SU-DHL-6 (cell line): ENCODE data around the gene CD1C.
A peak's percentile ranks its signal among the peaks of the same experiment; 100 is the strongest.

Source experiments
- H2AFZ ChIP-seq: fragments of 200-600 bp; sonication (generic); 2 replicates; pipeline ENCODE4 v1.6.1; 2014; ENCODE audit warnings: low read depth, mild to moderate bottlenecking, moderate library complexity, mixed read lengths, antibody characterized with exemption, low read length; ENCODE audit not compliant: severe bottlenecking
- H3F3A ChIP-seq: fragments of 200-600 bp; shearing (Covaris generic); 2 replicates; pipeline ENCODE4 v1.6.0; 2016; ENCODE audit warnings: antibody characterized with exemption, mild to moderate bottlenecking; ENCODE audit not compliant: insufficient read depth
- H3K27ac ChIP-seq: fragments of 200-600 bp; sonication (generic); 2 replicates; pipeline ENCODE4 v1.5.1; 2016; ENCODE audit warnings: low read depth, mild to moderate bottlenecking, low read length, moderate library complexity, mixed read lengths
- H3K27me3 ChIP-seq: fragments of 200-600 bp; sonication (generic), shearing (Covaris generic); 2 replicates; pipeline ENCODE4 v1.6.0; 2014; ENCODE audit warnings: mild to moderate bottlenecking, low read length
- H3K36me3 ChIP-seq: fragments of 200-600 bp; sonication (generic); 2 replicates; pipeline ENCODE4 v1.6.1; 2014; ENCODE audit warnings: mild to moderate bottlenecking, low read length, mixed read lengths
- H3K4me2 ChIP-seq: fragments of 300-600, 200-600 bp; shearing (Covaris generic), sonication (generic); 2 replicates; pipeline ENCODE4 v1.6.0; 2014; ENCODE audit warnings: low read length, low read depth, mild to moderate bottlenecking; ENCODE audit not compliant: poor library complexity, severe bottlenecking
- H3K4me3 ChIP-seq: fragments of 200-600 bp; sonication (generic); 2 replicates; pipeline ENCODE4 v1.5.1; 2014; ENCODE audit warnings: antibody characterized with exemption, low read length, mild to moderate bottlenecking, mixed read lengths; ENCODE audit not compliant: insufficient read depth, poor library complexity, severe bottlenecking
- H3K79me2 ChIP-seq: fragments of 200-600 bp; sonication (generic); 2 replicates; pipeline ENCODE4 v1.6.1; 2014; ENCODE audit warnings: mild to moderate bottlenecking, low read length, moderate library complexity; ENCODE audit not compliant: insufficient read depth
- H3K9ac ChIP-seq: fragments of 200-600 bp; sonication (generic); 2 replicates; pipeline ENCODE4 v1.7.0; 2014; ENCODE audit warnings: mild to moderate bottlenecking, low read length
- H3K9me2 ChIP-seq: fragments of 200-600 bp; sonication (generic); replicated peaks from 2 replicates; pipeline ENCODE4 v1.6.1; 2014; ENCODE audit warnings: low read length; ENCODE audit not compliant: insufficient read depth
- H3K9me3 ChIP-seq: fragments of 200-600 bp; sonication (generic); 2 replicates; pipeline ENCODE4 v1.6.1; 2014; ENCODE audit warnings: low read length, mixed read lengths; ENCODE audit not compliant: insufficient read depth
- H4K20me1 ChIP-seq: fragments of 200-600 bp; sonication (generic); 2 replicates; pipeline ENCODE4 v1.6.1; 2014; ENCODE audit warnings: low read depth, mild to moderate bottlenecking, antibody characterized with exemption, low read length, moderate library complexity, mixed read lengths
- EZH2phosphoT487 ChIP-seq: fragments of 200-600 bp; sonication (generic), shearing (Covaris generic); conservative IDR thresholded peaks from 2 replicates; pipeline ENCODE4 v1.6.1; 2018; ENCODE audit warnings: mild to moderate bottlenecking, antibody characterized with exemption, low read length, moderate library complexity, mixed read lengths
- TF ChIP-seq, protein P1 (sequence below): fragments of 200-600 bp; sonication (generic); IDR thresholded peaks from one replicate; pipeline ENCODE4 v1.5.1; 2017; ENCODE audit warnings: antibody characterized with exemption, mild to moderate bottlenecking, low read length, moderate library complexity; ENCODE audit not compliant: insufficient read depth, poor library complexity, severe bottlenecking

The CD1C gene

DNA sequence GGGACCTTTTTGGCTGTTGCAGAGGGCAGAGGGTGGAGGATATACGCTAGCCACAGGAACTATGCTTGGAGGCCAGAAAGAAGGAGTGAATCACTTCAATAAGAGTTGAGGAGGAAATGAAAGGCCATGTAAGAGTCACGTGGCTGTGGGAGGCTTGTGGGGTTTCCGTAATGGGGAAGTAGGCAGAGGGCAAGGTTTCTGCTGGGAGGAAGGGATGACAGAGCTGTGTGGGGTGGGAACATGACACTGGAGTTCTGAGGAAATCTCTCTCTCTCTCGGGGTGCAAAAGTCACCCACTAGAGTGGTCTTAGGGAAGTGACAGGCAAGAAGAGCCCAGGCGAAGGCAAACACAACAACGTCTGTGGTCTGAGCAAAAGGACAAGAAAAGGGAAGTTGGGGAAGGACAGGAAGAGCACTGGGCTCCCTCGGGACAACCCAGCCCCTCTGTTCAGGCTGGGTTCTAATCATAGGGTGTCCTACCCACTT, 3.9 kb upstream of the CD1C start:
- H3K79me2 ChIP-seq = no peaks in the 10 kb centered on the region
- H3K36me3 ChIP-seq = no peaks in the 10 kb centered on the region
- H3F3A ChIP-seq = peaks cover 16% of the 10 kb centered on the region; the same call in 1 of the 2 replicates
- H3K4me3 ChIP-seq = peak overlapping the region; percentile 40
- H3K9ac ChIP-seq = peak overlapping the region; percentile 33
- TF ChIP-seq, protein P1, sequence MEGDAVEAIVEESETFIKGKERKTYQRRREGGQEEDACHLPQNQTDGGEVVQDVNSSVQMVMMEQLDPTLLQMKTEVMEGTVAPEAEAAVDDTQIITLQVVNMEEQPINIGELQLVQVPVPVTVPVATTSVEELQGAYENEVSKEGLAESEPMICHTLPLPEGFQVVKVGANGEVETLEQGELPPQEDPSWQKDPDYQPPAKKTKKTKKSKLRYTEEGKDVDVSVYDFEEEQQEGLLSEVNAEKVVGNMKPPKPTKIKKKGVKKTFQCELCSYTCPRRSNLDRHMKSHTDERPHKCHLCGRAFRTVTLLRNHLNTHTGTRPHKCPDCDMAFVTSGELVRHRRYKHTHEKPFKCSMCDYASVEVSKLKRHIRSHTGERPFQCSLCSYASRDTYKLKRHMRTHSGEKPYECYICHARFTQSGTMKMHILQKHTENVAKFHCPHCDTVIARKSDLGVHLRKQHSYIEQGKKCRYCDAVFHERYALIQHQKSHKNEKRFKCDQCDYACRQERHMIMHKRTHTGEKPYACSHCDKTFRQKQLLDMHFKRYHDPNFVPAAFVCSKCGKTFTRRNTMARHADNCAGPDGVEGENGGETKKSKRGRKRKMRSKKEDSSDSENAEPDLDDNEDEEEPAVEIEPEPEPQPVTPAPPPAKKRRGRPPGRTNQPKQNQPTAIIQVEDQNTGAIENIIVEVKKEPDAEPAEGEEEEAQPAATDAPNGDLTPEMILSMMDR = no peak
- TF ChIP-seq EZH2phosphoT487 = no peak
- no peaks in the 10 kb centered on the region for H3K27me3 ChIP-seq
- peak overlapping the region; percentile 75 for H3K27ac ChIP-seq
- peak overlapping the region; percentile 68 for H3K4me2 ChIP-seq
- H2AFZ ChIP-seq = peak overlapping the region; percentile 85
- no peaks in the 10 kb centered on the region for H3K9me2 ChIP-seq
- no peaks in the 10 kb centered on the region for H3K9me3 ChIP-seq
- no peaks in the 10 kb centered on the region for H4K20me1 ChIP-seq

DNA sequence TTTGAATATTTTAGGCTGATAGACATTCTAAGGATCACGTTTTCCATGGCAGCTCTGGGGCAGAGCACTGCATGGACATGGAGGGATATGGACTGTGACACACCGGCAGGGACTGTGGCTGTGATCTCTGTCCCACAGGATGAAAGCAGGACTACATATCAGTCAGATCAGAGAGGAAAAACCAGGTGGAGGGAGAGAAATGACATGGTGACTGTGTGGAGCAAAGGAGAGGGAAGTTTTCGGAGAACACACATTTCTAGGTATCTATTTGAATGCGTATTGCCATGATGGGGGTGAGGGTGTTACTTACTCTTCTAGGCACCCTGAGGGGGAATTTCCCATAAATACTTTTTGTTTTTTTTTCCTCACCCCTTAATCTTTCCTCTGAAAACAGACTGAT, 3.2 kb upstream of the CD1C start:
- no peaks in the 10 kb centered on the region for H3K27me3 ChIP-seq
- H3F3A ChIP-seq = peaks cover 16% of the 10 kb centered on the region; the same call in 1 of the 2 replicates
- no peaks in the 10 kb centered on the region for H3K9me2 ChIP-seq
- H3K27ac ChIP-seq = peak overlapping the region; percentile 75
- H3K4me2 ChIP-seq = peak overlapping the region; percentile 68
- peak overlapping the region; percentile 85 for H2AFZ ChIP-seq
- H3K4me3 ChIP-seq = peak overlapping the region; percentile 40
- H3K9ac ChIP-seq = peak overlapping the region; percentile 33; the same call in 1 of the 2 replicates
- H4K20me1 ChIP-seq = no peaks in the 10 kb centered on the region
- TF ChIP-seq, protein P1 = no peak
- TF ChIP-seq EZH2phosphoT487 = no peak
- H3K36me3 ChIP-seq = no peaks in the 10 kb centered on the region
- H3K9me3 ChIP-seq = no peaks in the 10 kb centered on the region
- no peaks in the 10 kb centered on the region for H3K79me2 ChIP-seq

DNA sequence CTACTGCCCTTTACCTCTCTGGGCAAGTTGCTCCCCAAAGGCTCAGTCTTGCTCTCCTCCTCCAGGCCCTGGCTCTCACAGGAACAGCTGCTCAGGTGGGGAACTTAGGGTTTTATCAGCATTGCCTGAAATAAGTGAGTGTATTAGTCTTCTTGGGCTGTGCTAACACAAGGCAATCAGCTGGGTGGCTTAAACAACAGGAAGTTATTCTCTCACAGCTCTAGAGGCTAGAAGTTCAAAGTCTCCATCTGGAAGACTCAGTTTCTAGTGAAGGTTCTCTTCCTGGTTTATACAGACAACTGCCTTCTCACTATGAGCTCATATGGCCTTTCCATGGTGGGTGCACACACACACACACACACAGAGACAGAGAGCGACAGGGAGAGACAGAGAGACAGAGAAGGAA, 2.8 kb upstream of the CD1C start:
- Histone ChIP-seq H3K27me3 (no peaks in the 10 kb centered on the region), H3K27ac (peak overlapping the region; percentile 75), H2AFZ (peak overlapping the region; percentile 85), H4K20me1 (no peaks in the 10 kb centered on the region), H3K9ac (0 out of 2 replicates have a peak overlapping the region, but pooled peaks have one; percentile 33), H3K36me3 (no peaks in the 10 kb centered on the region), H3K9me2 (no peaks in the 10 kb centered on the region), H3K9me3 (no peaks in the 10 kb centered on the region), H3K79me2 (no peaks in the 10 kb centered on the region), H3K4me2 (peak overlapping the region; percentile 68), H3F3A (peaks cover 16% of the 10 kb centered on the region; the same call in 1 of the 2 replicates), H3K4me3 (no peak overlapping the region)
- no peak for TF ChIP-seq EZH2phosphoT487
- TF ChIP-seq, protein P1 = no peak
